Kidney tubule cell (primary cell): Measurements from ENCODE around the gene SALL4.
"Not testable (repeated sequence)": the region's sequence is repeated elsewhere in the genome, so short reads cannot be mapped to it uniquely, and the experiment has no call there.

Experiments used
- DNase-seq: peaks from one replicate; pipeline ENCODE4 v3.0.0-alpha.2; 2018; ENCODE audit warnings: low spot score

Gene SALL4

DNA sequence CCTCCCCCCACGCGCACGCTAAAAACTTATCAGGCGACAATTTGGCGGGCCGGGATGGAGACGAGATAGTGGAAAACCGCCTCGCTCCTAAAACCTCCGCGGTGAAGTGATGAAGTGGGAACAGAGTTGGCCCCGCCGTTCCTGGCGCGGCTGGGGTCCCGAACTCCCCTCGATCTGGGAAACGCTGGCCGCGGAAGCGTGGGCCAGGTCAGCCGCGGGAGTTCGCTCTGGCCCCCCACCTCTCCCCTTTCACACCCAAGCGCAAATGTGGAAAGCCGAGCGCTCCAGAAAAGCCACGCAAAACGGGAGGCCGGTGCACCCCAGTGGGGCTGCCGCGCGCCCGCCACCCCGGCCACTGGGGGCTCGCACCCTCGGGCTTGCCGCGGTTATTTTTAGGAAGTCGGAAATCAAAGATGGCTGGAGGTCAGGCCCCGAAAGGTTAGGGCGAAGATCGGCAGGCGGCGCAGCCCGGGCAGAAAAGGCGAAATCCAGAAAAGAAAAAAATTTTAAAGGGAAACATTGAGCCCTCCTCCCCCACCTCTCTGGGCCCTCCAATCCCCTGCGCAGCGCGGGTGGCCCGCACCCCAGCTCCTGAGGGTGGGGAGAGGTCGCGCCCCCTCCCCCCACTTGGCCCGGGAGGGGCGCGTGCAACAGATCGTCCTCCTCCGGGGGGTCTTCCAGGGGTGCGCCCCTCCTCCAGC lies 1.0 kb downstream of the SALL4 start:
- no peak for DNase-seq

- no peak for DNase-seq
Measured at GRCh38 chr20:51800872-51801121, 1.5 kb downstream of the SALL4 start.

DNA sequence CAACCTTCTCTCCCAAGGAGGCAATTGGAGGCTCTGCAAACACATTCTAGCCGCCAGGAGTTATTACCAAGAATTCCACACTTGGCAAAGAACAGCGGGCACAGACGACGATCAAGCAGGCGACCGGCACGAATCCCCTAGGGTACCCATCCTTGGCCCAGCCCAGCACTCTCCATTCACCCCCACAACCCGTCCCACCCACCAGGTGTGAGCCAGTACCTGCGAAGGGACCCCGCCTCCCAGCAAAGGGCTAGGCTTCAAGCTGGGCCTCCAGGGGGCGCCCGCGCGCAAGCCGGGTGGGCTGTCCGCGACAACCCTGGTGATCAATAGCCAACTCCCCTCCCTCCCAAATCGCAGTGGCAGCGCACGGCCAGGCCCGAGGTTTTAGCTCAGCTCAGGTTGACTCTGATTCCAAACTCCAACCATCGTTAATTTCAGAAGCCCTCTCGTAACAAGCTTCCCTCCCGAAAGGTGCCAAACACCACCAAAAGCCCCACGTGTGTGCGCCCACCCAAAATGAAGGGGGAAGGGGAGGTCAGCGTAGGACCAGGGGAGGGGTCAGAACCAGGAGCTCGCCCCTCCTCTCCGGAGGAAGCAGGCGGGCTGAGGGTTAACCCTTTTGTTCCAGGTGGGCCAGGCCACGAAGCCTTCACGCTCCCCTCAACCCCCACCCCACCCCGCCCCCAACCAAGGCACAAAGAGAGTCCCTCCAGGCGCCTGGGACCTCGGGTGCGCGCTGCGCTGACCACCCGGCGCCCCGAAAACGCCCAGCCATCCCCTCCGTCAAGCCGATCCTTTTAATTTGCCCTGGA lies 2.1 kb downstream of the SALL4 start:
- peak; percentile 47 for DNase-seq

DNA sequence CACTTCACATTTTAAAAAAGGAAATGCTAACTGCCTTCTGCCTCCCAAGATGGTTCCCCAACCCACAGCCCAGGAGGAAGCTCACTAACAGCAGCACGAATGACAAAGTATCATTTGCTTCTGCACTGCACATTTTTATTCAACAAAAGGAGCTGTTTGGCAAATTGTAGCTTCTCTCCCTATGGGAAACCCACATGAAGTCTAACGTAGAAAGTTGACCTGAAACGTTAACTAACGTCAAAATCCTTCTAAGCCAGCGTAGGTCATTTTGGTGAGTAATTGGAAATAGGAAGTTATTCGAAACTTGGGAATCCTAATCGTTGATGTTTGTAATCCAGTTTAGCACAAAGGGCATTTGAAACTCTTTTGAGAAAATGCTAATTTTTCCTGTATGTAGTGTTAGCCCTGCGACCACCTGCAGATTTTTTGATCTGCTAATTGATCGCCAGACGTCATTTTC lies 2.9 kb downstream of the SALL4 start:
- DNase-seq = no peak

GRCh38 chr20:51797357-51798025 lies 4.8 kb downstream of the SALL4 start:
- no peak for DNase-seq

DNA sequence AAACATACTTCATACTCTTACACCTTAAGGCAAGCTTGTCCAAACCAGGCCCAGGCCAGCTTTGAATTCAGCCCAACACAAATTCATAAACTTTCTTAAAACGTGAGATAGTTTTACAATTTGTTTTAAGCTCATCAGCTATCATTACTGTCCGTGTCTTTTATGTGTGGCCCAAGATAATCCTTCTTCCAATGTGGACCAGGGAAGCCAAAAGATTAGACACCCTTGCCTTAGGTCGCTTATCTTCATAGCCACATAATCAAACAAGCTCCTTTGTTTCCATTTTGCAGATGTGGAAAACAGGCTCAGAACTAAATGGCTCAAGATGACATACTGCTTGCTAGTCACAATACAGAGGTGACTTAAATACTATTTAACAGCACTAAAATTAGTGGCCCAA lies 6.0 kb downstream of the SALL4 start:
- DNase-seq = no peak

DNA sequence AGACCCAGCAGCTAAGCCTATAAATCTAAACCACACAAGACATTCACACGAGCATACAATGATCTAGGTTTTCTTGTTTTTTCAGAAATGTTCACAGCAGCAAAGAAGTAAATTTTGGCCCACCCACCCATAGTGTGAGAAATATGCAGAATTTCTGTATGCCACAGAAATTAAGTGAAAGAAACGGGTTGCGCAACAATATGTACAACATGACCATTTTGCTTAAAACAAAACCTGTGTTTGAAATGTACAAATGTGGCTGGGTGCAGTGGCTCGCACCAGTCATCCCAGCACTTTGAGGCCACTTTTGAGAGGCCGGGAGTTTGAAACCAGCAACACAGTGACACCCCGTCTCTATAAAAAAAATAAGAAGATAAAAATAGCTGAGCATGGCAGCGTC lies 9.4 kb downstream of the SALL4 start:
- DNase-seq = no peak

GRCh38 chr20:51791626-51792025 lies 10.7 kb downstream of the SALL4 start:
- DNase-seq = no peak

GRCh38 chr20:51790256-51790655 lies 12.1 kb downstream of the SALL4 start:
- DNase-seq = no peak

DNA sequence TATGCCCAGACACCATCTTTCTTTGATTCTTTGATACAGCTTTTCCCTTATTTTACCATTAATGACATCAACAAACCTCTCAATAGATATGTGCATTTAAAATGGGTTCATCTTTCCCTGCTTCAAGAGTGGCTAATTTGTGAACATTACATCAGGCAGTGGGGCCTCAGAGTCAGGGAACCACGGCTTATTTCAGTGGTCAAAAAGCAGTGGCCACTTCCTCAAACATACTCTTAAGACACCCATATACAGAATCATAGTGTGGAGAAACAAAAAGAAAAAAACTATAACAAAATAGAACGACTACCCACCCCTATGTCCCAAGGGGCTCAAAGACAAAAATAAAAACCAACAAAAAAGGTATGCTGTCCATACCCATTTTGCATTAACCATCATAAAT lies 12.9 kb downstream of the SALL4 start:
- DNase-seq = no peak

GRCh38 chr20:51788822-51789221 lies 13.5 kb downstream of the SALL4 start:
- DNase-seq = no peak

GRCh38 chr20:51784299-51784698 lies 18.0 kb downstream of the SALL4 start:
- DNase-seq = no peak

- DNase-seq = not testable (repeated sequence)
Measured at GRCh38 chr20:51778229-51778759, 24.0 kb downstream of the SALL4 start.

DNA sequence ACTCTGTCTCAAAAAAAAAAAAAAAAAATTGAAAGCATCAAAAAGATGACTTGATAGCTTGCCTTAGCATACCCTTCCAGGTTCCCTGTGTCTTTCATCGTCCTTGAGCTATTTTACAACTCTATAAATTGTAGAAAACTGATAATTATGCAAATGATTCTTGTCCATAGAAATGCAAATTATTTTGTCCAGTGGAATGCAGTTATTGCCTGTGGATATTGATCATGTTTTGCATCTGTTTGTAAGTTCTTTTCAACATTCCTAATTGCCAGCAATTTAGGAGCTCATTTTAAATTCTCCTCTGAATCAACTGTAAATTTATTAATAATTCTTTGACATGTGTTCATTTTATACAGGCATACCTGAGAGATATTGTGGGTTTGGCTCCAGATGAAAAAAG lies 27.1 kb downstream of the SALL4 start:
- no peak for DNase-seq

GRCh38 chr20:51772236-51772635 lies 30.1 kb downstream of the SALL4 start:
- DNase-seq = no peak

DNA sequence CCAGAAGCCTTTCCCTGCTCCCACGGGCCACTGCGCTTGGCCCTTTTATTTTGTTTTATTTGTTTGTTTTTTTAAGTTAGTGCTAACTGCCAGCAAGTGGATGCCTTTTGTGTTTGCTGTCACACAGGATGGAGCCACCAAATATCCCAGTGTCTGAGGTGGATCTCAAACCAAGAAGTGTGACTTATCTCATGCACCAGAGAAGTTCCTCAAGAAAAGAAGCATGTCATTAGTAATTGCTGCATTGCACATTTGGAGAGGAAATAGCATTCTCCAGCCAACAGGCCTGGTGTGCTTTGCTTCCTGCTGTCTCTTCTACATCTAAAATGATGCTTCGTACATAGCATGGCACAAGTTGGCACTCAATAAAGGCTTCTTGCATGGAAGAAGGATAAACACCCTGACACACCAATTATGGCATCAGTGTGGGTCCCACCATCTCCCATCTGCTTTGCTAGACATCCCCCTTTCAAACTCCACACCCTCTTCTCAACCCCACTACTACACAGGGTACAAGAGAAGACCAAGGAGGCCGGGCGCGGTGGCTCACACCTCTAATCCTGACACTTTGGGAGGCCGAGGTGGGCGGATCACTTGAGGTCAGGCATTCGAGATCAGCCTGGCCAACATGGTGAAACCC lies 32.2 kb downstream of the SALL4 start:
- peak; percentile 19 for DNase-seq

GRCh38 chr20:51768759-51769517 lies 33.4 kb downstream of the SALL4 start:
- DNase-seq = no peak

DNA sequence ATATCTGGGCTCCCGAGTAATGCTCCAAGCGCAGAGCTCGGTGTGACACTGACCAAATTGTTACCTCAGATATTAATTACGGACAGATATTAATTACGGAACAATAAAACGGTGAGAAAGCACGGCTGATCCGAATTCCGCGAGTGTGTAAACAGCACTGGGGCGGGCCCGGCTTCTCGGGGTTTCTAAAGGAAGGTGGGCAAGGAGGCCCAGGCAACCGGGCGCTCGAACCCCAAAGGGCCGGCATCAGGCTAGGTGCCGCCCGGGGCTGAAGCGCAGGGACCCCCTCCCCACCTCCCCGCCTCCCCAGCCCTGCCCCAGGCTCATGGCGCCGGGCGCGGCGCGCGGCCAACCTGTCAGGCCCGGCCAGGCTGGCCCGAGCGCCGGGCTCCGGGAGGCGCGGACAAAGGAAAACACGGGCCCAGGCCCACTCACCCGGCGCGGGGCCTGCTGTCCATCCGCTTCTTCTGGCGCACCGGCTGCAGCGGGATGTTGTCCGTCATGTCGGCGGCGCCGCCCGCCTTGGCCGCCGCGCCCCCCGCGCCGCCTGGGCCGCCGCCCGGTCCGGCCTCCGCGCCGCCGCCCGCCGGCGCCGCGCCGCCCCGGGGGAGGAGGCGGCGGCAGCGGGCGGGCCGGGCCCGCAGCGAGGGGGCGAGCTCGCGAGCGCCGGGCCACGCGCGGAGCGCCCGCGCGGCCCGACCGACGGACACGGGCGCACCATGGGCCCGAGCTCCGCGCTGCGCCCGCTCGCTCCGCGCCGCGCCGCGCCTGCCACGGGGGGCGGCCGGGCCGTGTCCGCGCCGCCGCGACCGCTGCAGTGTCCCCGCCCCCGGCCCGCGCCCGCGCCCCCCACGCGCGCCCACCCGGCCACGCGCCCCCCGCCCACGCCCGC lies 34.2 kb downstream of the SALL4 start, which contains the start of gene ATP9A:
Gene ATP9A (minus strand): TSS at position 524 of the 892 bp plus-strand sequence. CDS start 21 bp downstream, at position 503.
- DNase-seq = peak; percentile 45

GRCh38 chr20:51766994-51767866 lies 35.1 kb downstream of the SALL4 start:
- DNase-seq = peak; percentile 93
